DMS53 treated with DMSO at 0.1 percent for 48 hours (cell line): ENCODE results near the gene RBM4.
A peak's percentile ranks its signal among the peaks of the same experiment; 100 is the strongest.
"Not testable (repeated sequence)": the region's sequence is repeated elsewhere in the genome, so short reads cannot be mapped to it uniquely, and the experiment has no call there.

Source experiments
- DNase-seq: peaks from one replicate; lab custom pipeline; 2025; ENCODE audit not compliant: unreplicated experiment; lab: John Stamatoyannopoulos, UW

Gene RBM4

DNA sequence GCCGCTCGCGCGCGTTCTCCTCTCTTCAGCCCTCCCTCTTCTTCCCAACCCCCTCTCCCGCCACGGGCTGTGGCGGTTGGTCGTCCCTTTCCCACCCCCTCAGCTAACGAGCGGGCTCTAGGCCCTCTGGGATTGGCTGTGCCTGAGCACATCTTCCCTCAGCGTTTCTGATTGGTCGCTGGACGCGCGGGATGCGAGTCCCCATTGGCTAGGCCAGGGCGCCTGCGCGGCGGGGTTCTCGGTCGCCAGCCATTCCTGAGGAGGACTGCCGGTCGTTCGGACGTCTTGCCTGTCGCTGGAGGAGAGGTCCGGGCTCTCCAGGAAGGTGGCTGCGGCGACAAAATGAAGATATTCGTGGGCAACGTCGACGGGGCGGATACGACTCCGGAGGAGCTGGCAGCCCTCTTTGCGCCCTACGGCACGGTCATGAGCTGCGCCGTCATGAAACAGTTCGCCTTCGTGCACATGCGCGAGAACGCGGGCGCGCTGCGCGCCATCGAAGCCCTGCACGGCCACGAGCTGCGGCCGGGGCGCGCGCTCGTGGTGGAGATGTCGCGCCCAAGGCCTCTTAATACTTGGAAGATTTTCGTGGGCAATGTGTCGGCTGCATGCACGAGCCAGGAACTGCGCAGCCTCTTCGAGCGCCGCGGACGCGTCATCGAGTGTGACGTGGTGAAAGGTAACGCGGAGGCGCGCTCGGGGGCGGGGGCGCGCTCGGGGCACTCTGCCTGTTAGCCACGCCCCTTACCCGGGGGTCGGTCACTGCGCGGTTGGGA, 21.9 kb upstream of the RBM4 start, which contains the start of gene RBM14:
TSS of gene RBM14 (plus strand) at position 252 of the 776 bp plus-strand sequence. CDS start at position 343, 91 bp downstream.
- peak; percentile 99 for DNase-seq

DNA sequence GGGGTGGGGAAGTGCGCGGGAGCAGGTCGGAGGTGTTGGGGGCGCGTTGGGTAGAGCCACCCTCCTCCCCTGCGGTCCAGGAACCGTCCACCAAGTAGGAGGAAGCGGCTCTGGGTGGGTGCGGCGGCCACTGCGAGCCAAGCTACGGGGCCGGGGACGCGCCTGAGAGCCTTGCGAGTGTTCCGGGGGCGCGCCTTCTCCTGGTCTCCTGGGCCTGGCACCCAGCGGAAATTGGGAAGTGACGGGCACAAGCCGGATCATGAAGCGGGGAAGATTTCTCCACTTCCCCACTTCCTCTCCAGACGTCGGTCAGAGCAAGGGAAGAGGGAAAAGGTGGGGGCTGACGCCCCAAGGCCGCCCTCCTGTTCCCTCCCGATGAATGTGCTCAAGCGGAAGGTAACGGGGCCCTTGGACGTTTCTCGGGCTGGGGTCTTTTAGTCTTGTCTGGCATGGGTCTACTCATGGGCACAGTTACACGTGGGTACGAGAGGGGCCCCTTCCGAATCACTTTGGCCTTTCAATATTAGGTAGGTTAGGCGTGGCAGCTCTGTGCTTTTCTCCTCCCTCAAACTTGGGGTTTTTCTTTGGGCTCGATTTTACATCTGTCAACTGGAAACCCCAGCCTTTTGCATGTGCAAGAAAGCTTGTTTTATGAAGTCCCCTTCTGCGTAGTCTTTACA, 21.2 kb upstream of the RBM4 start:
- no peak for DNase-seq

DNA sequence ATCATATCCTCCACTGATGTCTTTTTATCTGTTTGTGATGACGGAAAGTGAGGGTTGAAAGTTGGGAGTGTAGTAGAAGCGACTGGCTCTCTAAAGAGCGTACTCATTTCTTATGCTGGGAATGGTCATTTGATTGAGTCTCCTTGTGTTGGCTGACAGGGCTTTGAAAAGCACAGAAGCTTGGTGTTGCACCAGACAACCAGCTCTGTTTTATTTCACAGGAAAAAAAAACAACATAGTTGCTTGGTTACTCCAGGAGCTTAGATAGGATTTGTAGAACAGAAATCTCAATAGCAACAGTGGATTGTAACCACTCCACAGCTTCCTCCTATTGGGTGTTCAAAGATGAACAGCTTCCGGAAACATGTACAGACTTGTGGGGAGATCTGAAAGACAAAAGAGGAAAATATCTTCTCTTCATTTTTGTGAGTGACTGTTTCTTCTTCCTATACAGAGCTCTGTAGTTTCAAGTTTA, 19.4 kb upstream of the RBM4 start:
- DNase-seq = no peak

DNA sequence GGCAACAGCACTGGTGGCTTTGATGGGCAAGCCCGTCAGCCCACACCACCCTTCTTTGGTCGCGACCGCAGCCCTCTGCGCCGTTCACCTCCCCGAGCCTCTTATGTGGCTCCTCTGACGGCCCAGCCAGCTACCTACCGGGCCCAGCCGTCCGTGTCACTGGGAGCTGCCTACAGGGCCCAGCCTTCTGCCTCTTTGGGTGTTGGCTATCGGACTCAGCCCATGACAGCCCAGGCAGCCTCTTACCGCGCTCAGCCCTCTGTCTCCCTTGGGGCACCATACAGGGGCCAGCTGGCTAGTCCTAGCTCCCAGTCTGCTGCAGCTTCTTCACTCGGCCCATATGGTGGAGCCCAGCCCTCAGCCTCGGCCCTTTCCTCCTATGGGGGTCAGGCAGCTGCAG, 14.1 kb upstream of the RBM4 start:
- no peak for DNase-seq

DNA sequence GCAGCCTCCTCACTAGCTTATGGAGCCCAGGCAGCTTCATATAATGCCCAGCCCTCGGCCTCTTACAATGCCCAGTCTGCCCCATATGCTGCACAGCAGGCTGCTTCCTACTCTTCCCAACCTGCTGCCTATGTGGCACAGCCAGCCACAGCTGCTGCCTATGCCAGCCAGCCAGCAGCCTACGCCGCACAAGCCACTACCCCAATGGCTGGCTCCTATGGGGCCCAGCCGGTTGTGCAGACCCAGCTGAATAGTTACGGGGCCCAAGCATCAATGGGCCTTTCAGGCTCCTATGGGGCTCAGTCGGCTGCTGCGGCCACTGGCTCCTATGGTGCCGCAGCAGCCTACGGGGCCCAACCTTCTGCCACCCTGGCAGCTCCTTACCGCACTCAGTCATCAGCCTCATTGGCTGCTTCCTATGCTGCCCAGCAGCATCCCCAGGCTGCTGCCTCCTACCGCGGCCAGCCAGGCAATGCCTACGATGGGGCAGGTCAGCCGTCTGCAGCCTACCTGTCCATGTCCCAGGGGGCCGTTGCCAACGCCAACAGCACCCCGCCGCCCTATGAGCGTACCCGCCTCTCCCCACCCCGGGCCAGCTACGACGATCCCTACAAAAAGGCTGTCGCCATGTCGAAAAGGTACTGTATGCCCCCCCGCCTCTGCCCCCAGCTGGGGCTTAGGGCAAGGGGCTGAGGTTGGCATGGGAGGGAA, 13.3 kb upstream of the RBM4 start:
- no peak for DNase-seq

DNA sequence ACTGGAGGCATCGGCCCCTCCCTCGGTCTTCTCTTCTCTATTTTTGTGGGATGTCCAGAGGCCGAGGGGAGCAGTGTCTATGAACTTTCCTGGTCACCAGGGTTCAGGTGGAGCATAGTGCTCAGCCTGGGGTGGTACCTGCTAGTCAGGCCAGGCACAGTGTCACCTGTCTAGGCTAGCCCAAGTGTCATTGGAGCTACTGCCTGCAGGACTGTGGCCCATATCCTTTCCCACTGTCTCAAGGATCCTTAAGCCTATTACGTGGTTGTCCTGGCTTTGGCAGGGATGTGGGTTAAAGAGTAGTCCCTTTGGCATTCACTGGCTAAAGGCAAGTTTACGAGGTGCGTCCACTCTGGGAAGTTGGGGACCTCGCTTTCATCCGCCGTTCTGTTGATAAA, 12.8 kb upstream of the RBM4 start:
- DNase-seq = no peak

DNA sequence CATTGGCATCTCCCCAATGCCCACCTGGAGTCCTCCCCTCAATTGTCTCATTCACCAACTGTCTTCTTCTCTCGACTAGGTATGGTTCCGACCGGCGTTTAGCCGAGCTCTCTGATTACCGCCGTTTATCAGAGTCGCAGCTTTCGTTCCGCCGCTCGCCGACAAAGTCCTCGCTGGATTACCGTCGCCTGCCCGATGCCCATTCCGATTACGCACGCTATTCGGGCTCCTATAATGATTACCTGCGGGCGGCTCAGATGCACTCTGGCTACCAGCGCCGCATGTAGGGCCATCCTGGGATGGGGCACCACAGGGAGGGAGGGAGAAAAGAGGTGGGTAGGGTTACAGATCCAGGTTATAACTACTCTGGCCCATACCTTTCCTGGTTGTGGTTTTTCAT, 12.1 kb upstream of the RBM4 start:
- DNase-seq = no peak

DNA sequence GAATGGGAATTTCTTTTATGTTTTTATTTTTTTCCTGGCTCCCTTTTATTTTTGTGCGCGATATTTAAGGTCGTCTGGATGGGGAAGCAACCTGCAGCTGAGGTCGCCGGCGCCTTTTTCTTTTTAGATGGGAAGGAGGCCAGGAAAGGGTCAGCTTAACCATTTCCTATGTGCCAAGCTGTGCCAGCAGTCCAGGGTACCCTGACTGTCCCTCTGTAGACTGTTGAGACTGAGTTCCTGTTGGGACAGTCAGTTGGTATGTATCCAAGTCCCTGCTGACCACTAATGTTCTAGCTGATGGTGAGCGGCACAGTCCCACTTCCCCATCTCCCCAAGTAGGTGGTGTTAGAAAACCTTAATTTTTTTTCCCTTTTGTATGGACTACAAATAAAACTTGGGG, 11.6 kb upstream of the RBM4 start:
- DNase-seq = no peak

DNA sequence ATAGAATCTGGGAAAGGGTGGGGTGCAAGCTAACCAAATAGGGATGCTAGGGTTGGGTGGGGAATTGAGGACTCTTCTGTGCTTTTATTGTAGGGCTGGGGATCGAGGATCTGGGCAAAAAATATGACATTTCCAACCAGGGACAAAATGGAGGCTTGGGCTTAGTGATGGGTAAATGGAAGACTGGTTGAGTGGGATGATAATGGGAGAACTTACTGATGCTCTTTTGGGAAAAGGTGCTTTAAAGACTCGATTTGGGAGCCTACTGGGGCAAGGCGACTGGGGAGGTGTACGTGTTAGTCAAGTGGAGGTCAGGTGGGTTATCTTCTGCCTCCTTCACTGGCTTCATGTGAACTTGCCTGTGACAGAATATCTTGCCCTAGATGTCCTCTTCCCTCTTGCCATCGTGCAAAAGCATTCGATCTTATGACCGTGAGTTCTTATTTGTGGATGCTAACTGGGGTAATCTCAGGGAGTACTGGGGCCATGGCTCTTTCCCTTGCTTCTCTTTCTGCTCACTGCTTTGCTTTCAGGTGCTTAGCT, 10.4 kb upstream of the RBM4 start:
- DNase-seq = no peak

DNA sequence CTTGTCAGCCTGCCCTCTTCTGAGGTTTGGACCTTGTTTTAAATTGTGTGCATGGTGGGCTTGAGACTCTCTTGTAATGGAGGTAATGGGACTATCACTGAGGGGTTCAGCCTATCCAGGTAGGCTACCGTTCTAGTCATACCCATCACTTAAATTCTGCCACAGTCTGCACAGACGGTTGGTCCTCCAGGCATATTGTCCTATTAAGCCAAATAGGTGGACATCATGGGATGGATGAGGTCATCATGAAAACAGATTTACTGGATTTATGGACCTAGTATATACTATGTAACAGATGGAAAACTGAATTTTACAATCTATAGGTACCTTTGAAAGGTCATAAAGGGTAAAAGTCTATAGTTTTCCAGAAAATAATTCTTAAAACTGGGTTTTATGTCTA, 9.1 kb upstream of the RBM4 start:
- no peak for DNase-seq

DNA sequence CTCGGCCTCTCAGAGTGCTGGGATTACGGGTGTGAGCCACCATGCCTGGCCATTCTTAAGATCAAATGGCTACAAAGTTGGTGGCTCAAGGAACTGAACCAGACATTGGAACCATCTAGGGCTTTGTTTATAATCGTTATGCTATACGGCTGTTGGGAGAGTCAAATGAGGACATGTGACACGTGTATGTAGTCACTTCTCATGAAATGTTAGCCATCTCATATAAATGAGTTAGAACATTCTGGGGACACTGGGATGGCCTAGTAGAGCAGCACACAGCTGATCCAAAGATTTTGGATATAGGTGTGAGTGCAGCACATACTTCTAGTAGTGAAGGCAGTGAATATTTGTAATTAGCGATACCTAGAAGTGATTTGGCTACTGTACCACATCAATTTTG, 6.6 kb upstream of the RBM4 start:
- DNase-seq = no peak

DNA sequence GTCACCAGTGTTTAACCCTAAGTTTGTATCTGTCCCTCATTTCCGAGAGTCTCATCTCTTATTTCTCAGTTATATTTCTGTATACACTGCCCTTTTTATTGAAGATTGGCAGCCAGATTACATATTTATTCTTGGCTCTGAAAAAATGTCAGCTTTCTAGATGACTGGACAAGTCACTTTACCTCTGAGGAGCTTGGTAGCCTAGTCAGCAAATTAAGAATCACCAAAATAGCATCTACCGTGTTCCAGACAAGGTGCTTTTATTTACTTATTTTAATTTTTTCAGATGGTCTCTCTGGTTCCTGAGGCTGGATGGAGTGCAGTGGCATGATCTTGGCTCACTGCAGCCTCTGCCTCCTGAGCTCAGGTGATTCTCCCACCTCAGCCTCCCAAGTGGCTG, 5.6 kb upstream of the RBM4 start:
- DNase-seq = no peak

DNA sequence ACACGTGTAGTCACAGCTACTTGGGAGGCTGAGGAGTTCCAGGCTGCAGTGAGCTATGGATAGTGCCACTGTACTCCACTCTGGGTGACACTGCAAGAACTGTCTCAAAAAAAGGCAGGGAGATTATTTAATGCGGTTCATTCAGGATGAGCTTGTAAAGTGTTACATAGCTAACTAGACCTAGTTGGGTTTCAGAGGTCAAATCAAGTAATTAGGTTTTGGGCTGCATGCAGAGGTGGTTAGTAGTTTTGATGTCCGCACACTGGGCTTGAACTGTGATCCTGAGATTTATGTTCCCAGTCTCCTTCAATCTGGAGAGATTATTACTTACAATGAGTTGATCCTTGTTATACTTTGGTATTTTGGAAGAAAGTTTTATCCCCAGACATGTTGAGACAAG, 2.1 kb upstream of the RBM4 start:
- DNase-seq = no peak

DNA sequence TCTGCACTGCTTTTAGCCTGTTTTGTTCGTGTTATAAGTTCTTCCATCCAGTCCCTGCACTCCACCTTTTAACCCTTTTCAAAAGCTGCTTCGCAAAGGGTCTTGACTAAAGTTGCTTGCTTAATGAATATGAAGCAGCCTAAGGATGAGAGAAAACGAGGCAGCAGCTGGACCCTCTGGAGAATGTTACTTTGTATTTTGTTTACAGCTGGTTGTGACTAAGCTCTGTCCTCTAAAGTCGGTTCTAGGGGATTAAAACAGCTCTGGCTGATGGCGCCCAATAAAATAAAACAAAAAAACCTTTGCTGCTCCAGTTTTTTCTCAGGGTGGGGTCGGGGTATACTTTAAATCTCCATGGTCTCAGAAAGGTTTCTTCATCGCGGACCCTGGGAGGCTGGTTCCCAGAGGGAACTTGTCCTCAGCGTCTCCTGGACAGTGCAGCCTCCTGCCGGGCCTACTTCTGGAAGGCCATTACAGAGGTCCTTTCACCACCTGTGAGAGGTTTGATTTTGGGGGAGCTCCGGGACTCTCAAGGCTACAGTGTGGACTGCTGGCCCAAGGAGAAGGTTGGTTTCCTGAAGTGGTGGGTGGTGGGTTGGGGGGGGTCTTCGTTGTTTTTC, 836 bp upstream of the RBM4 start:
- DNase-seq = no peak

DNA sequence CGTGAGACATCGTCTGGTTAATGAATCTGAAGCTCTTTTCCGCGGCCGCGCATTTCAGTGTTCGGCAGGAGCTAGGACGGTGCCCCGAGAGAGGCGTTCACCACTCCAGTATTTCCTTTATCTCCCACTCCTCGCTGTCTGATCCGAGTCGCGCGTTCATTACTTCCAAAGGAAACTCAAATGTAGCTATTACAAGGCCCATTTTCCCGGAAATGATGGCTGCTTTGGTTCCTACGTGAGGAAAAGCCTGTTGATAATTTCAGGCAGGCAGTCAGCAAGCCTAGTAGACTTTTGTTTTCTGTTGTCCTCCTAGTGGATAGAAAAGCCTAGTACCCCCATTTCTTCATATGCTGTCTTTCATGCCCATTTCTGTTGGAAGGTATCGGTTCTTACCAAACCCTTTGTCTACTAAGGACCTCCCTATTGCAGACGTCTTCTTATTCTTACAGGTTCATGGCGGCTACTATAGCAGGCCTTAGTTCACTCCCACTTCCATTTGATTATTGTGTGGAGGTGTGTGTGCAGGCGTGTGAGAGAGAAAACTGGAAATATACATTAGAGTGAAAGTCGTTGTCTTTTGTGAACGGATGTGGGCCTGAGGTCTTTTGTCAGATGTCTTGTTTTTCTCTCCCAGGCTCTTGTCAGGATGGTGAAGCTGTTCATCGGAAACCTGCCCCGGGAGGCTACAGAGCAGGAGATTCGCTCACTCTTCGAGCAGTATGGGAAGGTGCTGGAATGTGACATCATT, 737 bp downstream of the RBM4 start:
- DNase-seq = peak; percentile 48

DNA sequence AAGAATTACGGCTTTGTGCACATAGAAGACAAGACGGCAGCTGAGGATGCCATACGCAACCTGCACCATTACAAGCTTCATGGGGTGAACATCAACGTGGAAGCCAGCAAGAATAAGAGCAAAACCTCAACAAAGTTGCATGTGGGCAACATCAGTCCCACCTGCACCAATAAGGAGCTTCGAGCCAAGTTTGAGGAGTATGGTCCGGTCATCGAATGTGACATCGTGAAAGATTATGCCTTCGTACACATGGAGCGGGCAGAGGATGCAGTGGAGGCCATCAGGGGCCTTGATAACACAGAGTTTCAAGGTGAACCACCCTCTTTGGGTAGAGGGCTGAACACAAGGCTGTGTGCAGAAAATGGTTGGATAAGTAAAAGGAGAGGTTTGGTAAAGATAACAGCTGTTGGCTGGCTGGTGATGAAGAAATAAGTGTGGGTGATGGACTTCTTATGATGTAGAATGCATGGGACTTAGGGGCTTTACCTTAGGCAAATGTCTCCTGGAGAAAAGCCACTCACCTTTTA, 1.4 kb downstream of the RBM4 start:
- DNase-seq = not testable (repeated sequence)

DNA sequence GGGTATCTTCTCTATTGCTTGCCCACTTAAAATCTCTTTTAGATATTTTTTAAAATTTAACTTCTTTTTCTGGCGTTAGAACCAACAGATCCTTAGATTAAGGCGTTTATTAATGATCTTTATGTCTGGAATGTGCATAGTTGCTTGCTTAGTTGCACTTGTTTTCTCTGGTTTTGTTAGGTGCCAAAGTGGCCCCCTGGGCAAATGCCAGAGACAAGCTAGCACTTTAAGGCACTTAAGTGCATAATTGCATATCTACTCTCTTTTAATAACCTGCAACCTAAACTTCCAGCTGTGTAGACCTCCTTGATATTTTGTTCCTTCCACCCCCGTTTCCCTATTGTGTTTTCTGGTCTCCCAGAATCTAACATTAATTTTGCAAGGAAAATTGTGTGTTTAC, 3.3 kb downstream of the RBM4 start:
- no peak for DNase-seq

DNA sequence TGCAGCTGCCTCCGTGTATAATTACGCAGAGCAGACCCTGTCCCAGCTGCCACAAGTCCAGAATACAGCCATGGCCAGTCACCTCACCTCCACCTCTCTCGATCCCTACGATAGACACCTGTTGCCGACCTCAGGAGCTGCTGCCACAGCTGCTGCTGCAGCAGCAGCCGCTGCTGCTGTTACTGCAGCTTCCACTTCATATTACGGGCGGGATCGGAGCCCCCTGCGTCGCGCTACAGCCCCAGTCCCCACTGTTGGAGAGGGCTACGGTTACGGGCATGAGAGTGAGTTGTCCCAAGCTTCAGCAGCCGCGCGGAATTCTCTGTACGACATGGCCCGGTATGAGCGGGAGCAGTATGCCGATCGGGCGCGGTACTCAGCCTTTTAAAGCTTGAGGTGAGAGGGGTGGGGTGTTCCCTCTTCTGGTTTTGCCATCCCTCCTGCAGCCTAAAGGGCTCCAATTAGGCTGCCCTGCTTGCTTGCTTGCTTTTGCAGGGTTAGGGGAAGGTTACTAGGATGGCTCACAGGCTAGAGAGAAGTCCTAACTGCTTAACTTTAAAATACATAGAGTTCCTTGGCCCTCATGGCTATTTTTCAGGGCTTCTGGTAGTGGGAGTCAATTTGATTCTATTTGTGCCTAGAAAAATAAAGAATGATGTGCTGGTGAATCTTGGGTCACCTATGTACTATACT, 5.4 kb downstream of the RBM4 start:
- DNase-seq = no peak

DNA sequence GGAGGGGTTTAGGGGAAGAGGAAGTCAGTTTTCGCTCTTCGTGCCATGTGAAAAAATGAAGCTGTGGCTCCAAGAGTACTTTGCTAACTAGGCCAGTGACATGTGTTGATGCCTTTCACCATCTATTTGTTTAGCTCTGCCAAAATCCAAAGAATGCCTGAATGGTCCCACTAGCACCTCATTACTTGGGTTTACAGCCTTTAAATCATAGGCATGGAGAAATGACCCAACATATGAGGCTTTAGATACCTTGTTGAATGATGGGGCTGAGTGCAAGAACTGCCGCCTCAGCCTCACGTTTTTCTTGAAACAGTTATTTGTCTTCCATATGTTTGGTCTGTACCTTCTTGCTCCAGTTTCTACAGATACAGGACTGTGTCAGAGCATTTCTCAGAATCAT, 8.3 kb downstream of the RBM4 start:
- DNase-seq = no peak

DNA sequence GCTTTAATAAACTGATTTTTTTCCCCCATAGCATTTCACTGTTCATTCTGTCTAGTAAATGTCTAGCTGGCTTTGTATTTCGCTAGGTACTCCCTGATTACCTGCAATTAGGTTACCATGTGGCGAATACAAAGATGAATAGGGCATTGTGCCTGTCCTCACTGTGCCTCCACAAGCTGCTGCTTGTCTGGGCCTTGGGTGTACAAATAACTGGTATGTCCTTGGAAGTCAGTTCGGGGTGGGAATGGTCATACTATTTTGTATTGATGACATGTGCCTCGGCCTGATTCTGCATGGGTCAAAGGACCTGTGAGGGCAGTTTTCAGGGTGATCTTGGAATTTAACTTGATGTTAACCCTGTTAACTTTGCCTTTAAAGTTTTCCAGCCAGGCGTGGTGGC, 11.4 kb downstream of the RBM4 start:
- no peak for DNase-seq
